ENCODE results near the gene CST9. TPM values are rescaled to one million over a fixed set of nuclear protein-coding genes. Genes with fewer than 3 reads are reported as not detected.

CST9 gene
- total RNA-seq, 1 experiment from 2014 or later, result not detected

DNA sequence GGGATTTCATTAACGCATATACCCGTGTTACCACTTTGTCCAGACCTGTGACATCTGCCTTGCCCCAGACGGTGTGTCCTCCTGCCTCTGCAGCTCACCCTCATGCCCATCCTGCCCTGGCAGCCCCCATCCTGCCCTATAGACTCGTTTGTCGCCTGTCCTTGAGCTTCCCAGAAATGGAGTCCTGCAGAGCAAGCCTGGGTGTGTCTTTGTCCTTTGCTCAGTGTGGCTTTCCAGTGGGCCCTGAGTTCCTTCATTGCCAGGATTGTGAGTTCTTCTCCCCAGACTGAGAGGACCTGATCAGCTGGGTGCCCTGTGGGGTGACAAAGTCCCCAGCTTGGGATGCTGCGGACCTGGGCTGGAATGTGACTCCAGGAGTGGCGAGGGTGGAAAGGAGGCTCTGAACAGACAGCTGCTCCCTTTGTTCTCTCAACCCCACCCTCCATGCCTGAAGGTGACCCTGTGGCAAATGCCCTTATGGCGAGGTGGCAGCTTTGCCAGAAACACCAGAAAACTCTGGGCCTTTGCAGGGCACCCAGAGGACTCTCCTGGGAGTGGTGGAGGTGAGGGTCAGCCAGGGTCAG, 34.4 kb upstream of the CST9 start:
- ATAC-seq, result no peak
- no peaks in the 10 kb centered on the region for H3K27me3 ChIP-seq (ENCODE audit: insufficient read depth, low read length)
- H2AFZ ChIP-seq (ENCODE audit: low read depth, low read length, poor library complexity, severe bottlenecking), result peak overlapping the region; percentile 26
- peak overlapping the region; percentile 59 for H3K4me2 ChIP-seq (ENCODE audit: low read length)
- DNase-seq (ENCODE audit: low read depth, low spot score), result no peak
- ChIA-PET RAD21 (ENCODE audit: low non-redundant PET in 1 of 2, low total read pairs in 2 of 2, uncharacterized antibody in 2 of 2, unreplicated experiment in 2 of 2) (no interaction called here), POLR2A (no interaction called here), CTCF (no interaction called here)
- no peak overlapping the region for H3K27ac ChIP-seq (ENCODE audit: low read depth, low read length)
- H3K4me3 ChIP-seq (replicated peaks in 1 of 2; ENCODE audit: low read depth in 1 of 2, low read length in 2 of 2), result no peak overlapping the region
- H4K20me1 ChIP-seq (ENCODE audit: insufficient read depth), result no peaks in the 10 kb centered on the region
- peaks cover 21% of the 10 kb centered on the region for H3K79me2 ChIP-seq (ENCODE audit: insufficient read depth, low read length)
- H3K36me3 ChIP-seq (ENCODE audit: control insufficient read depth in 1 of 2, insufficient read depth in 2 of 2, low read length in 2 of 2), result no peaks in the 10 kb centered on the region
- no TSS peak for BruUV-seq (replicated peaks)
- no peaks in the 10 kb centered on the region for H3K9me3 ChIP-seq (ENCODE audit: control insufficient read depth in 1 of 2, insufficient read depth in 1 of 2, low read depth in 1 of 2, low read length in 2 of 2)
- H3K9ac ChIP-seq (ENCODE audit: low read length), result no peak overlapping the region
- no peak for TF ChIP-seq YY1 (IDR thresholded peaks at IDR 0.05; ENCODE audit: extremely low read depth, insufficient replicate concordance, low read depth, low read length)
- TF ChIP-seq SP1 (IDR thresholded peaks at IDR 0.05; ENCODE audit: low read depth), result no peak
- TF ChIP-seq POLR2A (IDR thresholded peaks at IDR 0.05; ENCODE audit: borderline replicate concordance, extremely low read depth, insufficient read depth, insufficient read length), result no peak
- TF ChIP-seq EGR1 (IDR thresholded peaks at IDR 0.05; ENCODE audit: low read depth), result no peak
- TF ChIP-seq, protein P1, sequence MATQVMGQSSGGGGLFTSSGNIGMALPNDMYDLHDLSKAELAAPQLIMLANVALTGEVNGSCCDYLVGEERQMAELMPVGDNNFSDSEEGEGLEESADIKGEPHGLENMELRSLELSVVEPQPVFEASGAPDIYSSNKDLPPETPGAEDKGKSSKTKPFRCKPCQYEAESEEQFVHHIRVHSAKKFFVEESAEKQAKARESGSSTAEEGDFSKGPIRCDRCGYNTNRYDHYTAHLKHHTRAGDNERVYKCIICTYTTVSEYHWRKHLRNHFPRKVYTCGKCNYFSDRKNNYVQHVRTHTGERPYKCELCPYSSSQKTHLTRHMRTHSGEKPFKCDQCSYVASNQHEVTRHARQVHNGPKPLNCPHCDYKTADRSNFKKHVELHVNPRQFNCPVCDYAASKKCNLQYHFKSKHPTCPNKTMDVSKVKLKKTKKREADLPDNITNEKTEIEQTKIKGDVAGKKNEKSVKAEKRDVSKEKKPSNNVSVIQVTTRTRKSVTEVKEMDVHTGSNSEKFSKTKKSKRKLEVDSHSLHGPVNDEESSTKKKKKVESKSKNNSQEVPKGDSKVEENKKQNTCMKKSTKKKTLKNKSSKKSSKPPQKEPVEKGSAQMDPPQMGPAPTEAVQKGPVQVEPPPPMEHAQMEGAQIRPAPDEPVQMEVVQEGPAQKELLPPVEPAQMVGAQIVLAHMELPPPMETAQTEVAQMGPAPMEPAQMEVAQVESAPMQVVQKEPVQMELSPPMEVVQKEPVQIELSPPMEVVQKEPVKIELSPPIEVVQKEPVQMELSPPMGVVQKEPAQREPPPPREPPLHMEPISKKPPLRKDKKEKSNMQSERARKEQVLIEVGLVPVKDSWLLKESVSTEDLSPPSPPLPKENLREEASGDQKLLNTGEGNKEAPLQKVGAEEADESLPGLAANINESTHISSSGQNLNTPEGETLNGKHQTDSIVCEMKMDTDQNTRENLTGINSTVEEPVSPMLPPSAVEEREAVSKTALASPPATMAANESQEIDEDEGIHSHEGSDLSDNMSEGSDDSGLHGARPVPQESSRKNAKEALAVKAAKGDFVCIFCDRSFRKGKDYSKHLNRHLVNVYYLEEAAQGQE (IDR thresholded peaks at IDR 0.05; ENCODE audit: low read depth), result no peak
- no peak for TF ChIP-seq SRF (IDR thresholded peaks at IDR 0.05; ENCODE audit: low read depth)
- H3K4me1 ChIP-seq (ENCODE audit: control insufficient read depth in 1 of 2, insufficient read depth in 2 of 2, low read length in 2 of 2), result peaks cover 29 to 41% of the 10 kb centered on the region in 2 experiments
- H3K9me2 ChIP-seq (ENCODE audit: insufficient read depth), result no peaks in the 10 kb centered on the region
- intact Hi-C loops (cut with micrococcal nuclease), result no loop called here

All from HCT116 (cell line).